NCI-H187 (cell line): ENCODE data around the gene CORO6.

Experiments
- DNase-seq, 2 experiments: peaks; one replicate each; lab custom pipeline; 2025; lab: John Stamatoyannopoulos, UW

CORO6 gene

DNA sequence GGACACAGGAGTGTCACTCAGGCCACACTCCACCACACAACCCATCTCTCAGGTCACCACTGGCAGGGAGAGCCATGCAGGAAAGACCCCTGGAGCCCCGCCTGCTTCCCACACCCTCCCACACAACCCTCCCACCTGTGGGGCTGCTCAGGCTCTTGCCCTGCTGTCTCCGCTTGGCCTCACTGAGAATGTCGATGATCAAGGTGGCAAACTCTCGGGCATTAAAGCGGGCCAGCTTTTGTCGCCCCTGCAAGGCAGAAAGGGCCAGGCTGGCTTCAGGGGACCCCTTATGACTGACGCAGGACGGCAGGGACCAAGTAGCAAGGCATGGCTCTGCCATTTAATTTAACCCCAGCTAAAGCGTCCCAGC lies 45.7 kb downstream of the CORO6 start:
- DNase-seq = no peak

DNA sequence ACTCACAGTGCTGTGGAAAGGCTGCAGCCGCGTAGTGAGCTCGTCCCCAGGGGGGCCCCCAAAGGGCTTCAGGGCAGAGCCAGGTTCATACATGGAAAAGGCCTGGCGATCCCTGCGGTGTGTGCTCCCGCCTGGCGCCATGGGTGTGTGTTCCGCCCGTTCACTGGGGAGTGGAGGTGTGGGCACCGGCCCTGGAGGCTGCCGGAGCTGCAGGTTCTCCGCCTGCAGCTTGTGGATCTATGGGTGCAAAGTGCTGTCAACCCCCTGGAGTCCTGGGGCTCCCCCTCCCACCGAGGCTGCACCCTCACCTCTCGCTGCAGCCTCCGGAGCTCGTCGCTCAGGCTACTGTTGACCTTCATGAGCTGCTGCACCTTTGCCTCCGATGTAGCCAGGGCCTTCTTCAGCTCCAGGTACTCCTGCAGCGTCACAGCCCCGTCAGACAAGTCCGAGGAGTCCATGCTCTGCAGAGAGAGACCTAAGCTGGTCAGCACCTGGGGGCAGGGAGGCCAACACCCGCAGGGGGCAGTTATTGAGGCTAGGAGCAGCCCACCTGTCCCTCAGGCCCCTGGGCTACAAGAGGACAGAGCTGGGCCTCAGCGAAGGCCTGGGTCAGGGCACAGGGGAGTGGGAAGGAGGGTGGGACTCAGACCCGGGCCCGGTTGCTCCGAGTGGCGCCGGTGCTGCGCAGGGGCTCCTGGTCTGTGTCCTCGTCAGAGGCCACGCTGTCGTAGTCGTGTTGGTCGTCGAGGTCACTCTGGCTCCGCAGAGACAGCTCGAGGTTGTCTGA lies 46.3 kb downstream of the CORO6 start:
- no peak for DNase-seq

DNA sequence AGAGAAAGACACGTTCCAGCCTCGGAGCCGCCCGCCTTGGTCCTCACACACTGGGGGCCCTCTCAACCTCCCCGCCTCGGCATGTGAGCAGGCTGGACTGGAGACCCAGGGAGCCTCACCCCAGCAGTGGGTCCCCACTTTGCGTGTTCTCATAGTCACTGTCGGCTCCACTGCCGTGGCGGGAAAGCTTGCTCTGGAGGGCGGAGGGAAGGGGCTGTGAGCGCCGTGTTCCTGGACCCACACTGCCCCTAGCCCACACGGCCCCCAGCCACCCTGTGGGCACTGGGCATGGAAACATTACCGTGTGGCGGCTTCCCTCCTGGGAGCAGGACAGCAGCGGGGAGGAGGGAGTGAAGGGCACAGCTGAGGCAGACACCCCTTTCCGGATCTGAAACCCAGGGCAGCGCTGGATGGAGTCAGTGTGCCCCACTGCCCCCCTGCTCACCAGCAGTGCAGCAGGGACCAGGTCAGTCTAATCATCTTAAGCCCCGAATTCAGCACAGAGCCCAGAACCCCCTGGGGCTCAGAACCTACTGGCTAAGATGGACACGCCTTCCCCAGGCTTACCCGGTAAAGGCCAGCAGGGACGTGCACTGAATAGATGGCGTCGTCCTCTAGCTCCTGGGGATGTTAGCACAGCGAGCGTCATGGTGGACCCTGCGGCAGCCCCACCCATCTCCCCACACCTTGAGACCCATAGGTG lies 47.0 kb downstream of the CORO6 start:
- DNase-seq = no peak

DNA sequence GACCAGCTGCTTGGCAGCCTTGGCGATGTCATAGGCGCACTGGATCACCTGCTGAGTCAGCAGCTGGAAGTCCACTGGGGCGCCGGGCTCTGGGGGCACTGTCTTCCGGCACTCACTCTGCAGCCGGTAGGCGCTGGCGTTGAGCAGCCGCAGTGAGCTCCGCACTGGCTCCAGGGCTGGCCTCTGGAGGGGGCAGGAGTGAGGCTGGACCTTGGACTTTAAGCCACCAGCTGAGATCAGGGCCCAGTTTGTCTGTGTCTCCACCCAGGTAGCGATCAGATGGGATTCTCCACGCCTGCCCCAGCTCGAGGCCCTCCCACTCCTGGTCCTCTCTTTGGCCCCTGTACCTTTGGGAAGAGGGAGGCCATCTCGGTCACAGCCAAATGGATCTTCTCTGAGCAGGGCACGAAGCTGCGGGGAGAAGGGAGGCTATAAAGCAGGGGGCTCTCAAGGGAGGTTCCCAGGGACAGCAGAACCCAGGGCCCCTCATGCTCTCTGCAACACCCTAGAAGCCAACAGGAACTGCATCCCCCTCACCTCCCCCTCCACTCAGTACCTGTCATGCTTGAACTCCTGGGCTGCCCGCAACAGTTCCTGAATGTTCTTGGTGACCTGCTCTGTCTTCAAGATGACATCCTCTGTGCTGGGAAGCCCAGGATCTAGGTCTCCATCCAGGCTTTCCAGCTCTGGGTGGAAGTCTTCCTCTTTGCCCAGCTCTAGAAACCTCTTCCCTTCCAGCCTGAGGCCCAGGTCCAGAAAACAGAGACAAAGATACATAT lies 47.8 kb downstream of the CORO6 start:
- DNase-seq = no peak

DNA sequence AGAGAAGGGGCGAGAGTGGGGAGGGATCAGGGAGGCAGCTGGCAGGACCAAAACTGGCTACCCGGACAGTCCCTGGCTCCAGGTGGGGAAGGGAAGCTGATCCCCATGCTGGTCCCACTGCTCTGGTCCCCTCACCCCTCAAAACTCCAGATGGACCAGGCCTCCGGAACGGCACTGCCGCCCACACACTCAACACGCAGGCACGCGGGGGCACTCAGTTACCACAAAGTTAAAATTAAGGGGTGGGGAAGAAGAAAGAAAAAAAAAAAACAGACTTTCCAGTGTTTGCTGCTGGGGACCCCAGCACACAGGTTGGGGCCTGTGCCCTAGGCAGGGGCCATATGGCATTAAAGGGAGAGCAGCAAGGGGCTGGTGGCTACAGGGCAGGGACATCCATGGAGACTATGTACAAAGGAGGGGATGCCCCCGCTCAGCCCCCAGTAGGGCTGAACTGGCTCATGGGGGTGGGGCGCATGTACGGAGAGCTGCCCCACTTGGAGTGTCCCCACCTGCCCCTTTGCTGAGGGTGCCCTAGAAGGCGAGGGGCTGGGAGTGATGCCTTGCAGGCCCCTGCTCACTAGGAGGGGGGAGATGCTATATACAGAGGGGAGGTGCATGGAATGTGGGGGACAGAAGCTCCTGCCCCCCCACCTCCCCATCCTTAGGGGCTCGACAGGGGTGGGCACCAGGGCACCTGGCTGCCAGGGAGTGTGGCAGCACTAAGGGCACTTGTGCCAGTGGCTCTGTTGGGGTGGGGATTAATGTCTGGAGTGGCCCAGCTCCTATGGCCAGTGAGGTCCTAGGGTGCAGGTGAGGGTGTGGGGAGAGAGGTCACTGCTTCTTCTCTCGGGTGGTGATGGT lies 48.6 kb downstream of the CORO6 start:
- DNase-seq = no peak

DNA sequence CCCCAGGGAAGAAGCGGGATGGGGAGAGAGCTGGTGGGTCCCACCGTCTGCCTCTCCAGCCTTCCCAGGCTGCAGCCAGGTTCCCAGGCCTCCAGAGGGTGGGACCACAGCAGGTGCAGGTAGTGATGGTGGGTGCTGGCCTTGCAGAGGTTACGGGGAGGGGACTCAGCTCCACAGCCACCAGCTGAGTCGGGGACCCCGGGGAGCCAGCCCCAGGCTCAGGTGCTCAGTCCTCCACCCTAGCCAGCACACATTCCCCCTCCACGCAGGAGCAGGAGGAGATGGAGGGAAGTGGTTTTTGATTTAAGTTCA lies 49.2 kb downstream of the CORO6 start:
- DNase-seq = no peak

DNA sequence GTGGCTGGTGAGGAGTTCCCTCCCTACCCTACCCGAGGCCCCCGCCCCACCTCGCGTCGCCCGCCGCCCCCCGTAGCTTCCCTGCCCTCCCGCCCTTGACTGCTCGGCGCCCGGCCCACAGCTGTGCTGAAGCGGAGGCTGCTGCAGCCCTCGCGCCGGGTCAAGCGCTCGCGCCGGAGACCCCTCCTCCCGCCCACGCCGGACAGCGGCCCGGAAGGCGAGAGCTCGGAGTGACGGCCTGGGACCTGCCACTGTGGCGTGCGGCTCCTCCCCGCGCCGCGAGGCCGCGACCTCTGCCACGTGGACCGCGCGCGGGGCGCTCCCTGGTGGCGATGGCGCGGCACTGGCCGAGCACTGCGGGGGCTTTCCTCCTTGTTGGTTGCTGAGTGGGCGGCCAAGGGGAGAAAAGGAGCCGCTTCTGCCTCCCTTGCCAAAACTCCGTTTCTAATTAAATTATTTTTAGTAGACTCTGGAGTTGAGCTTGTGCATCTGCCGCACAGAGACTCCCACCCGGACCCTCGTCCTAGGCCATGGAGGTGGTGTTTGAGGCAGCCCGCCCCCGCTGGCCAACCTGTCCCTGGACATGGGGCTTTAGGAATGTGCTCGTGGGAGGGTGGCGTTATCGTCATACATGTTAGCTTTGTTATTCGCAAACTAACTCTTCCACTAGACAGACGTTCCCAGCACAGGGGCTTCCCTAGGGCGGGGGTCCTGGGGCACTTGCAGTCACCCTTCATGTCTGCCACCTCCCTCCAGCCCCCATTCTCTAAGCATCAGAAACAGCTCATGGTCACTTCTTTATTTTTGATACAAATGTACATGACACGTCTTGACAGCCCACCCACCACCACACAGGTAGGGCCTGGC lies 49.8 kb downstream of the CORO6 start:
- no peak for DNase-seq

DNA sequence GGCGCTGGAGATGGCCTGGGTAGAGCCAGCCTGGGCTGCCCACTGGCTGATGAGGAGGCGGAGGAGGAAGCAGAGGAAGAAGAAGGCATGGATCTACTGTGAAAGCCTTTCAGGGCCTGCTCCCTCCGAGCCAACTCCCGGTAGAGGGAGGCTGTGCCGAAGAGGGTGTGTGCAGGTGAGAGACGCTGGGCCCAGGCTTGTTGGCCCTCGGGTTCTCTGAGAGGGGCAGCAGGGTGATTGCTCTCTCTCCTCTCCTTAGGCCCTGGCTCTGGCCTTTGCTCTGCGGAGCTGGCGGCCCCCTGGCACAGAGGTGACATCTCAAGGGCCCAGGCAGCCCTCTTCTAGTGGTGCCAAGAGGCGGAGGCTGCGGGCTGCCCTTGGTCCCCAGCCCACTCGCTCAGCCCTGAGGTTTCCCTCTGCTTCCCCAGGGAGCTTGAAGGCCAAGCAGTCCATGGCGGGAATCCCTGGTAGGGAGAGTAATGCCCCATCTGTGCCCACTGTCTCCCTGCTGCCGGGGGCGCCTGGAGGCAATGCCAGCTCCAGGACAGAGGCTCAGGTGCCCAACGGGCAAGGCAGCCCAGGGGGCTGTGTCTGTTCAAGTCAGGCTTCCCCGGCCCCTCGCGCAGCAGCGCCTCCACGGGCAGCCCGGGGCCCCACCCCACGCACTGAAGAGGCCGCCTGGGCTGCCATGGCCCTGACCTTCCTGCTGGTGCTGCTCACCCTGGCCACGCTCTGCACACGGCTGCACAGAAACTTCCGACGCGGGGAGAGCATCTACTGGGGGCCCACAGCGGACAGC lies 50.6 kb downstream of the CORO6 start:
- DNase-seq = no peak

DNA sequence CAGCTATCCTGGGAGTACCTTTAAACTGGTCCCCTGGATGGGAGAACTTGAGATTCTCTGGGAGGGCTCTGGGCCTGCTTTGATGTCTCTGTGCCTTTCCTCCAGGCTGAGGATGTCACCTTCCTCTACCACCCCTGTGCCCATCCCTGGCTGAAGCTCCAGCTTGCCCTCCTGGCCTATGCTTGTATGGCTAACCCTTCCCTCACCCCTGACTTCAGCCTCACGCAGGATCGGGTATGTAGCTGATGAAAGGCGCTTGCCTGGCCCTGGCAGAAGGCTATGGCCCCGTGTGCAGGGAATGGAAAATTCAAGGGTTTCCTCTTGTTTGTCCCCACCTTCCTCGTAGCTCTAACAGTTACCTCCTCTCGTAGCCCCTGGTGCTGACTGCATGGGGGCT lies 51.2 kb downstream of the CORO6 start:
- DNase-seq = no peak

DNA sequence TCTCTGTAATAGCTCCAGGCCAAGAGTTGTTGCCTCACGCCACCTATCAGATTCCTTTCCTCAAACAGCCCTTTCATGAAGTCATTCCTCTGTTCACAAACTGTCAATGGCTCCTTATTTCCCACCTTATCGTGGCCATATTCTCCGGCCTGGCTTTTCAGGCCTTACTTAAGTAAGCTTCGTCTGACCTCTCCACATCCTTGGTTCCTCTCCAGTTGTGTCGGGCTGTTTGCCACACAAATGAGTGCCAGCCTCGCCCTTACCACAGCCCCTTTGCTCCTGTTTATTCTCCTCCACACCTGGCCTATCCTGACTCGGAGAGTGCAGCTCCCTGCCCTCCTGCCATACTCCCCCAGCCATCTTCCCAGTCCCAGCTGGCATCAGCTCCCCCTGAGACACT lies 52.2 kb downstream of the CORO6 start:
- no peak for DNase-seq

DNA sequence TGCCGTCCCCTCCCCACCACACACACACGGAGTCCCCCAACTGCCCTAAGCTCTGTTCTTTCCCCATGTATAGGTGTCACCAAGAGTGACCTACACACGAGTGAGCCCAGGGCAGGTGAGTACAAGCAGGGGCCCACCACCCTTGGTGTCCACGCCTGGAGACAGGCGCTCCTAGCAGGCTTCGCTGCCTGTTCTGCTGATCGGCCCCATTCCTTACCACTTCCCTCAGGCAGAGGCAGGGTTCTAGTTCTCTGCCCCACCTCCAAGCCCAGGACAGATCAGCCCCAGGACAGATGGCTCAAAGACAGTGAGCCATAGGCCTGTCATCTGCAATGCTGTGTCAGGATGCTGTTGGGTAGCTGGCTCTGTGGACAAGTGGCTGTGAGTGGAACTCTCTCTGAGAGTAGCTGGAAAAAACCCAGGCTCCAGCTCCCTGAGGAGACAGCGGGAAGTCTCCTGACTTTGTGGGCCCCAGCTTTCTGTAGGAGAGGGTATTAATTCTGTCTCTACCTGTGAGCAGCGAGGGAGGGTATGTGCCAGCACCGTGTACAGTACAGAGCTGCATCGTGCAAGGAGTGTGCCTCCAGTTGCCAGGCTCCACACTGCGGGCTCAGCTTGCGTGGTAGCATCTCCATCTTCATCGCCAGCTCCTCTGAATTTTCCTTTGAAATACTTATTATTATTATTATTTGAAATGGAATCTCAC lies 53.3 kb downstream of the CORO6 start:
- DNase-seq = no peak

DNA sequence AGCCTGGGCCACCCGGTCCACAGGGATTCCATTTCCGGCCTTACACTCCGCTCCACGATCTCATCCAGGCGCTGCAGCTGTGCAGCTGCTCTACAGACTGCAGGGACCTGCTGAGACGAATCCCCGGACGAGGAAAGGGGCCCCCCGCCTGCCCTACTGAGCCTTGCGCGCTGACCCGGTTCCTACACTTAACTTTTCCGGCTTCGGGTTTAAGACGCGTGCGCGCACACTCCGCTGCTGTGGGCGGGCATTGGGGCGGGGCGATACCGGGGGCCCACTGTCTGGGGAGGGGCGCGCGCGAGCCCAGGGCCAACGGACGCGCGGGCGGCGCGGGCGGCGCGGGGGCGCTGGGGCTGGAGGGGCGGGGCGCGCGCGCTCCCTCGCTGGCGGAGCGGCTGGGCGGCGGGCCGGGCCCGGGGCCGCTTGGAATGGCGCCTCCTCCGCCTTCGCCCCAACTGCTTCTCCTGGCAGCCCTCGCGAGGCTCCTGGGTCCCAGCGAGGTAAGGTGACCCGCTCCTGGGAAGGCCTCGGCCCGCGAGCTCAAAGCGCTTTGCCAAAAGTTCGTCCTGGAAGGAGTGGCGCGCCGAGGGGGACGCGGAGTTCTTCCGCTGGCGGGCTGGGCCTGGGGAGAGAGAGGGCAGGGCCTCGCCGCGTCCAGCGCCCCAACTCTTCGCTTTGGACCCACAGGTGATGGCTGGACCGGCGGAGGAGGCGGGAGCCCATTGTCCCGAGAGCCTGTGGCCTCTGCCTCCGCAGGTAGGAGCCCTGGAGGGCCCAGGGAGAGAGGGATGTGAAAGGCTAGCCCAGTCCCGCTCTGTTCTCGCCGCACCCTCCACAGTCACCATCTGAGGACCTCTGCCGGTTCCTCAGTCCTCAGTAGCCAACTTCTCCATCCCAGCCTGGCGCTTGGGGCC lies 54.1 kb downstream of the CORO6 start, which contains the start of gene TP53I13:
Gene TP53I13 (plus strand): TSS at position 371 of the 914 bp plus-strand sequence. CDS start 58 bp downstream, at position 429.
- peak in 1 of 2 experiments; percentile 25 for DNase-seq

DNA sequence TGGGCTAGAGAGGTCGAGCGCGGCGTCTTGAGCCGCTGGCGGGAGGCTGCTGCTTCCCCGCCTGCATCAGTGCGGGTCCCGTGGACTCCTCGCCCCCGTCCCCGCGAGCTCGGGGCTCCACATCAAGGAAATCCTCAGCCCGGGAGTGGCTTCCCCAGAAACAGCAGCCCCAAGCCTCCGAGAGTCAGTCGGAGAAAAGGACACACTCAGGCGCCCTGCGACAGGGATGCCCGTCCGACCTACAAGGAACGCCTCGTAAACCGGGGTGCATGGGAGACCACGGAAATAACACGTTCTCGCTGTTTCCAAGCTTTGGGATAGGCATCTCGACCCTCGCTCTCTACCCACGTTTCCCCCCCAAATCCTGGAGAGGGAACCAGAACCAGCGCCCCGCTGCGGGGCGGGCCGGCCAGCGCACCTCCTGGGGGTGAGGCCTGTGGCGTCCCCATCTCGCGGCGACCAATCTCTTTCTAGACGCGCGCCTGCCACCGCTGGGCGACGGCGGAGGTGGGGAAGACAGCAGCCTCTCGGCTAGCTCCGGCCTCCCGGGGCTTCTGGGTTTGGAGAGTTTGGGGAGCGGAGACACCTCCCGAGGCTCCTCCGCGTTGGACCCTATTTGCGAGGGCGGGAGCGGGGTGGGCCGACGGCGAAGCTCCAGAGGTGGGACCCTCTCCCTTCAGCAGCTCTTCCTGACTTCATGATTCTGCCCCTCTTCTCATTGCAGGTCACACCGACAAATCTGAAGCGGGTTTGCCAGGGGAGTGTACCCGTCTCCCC lies 55.0 kb downstream of the CORO6 start:
- DNase-seq = no peak

DNA sequence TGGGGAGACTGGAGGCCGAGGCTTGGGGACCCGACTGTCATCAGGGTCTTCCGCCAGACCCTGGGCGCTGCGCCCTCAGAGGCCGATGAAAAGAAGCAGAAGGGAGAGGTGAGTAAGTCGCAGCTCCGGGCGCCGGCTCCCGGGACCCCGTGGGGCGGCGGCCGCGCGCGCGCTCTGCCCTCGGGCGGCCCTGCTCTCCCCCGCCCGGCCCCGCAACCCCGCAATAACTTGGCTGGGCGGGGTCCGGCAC lies 55.5 kb downstream of the CORO6 start:
- no peak for DNase-seq

DNA sequence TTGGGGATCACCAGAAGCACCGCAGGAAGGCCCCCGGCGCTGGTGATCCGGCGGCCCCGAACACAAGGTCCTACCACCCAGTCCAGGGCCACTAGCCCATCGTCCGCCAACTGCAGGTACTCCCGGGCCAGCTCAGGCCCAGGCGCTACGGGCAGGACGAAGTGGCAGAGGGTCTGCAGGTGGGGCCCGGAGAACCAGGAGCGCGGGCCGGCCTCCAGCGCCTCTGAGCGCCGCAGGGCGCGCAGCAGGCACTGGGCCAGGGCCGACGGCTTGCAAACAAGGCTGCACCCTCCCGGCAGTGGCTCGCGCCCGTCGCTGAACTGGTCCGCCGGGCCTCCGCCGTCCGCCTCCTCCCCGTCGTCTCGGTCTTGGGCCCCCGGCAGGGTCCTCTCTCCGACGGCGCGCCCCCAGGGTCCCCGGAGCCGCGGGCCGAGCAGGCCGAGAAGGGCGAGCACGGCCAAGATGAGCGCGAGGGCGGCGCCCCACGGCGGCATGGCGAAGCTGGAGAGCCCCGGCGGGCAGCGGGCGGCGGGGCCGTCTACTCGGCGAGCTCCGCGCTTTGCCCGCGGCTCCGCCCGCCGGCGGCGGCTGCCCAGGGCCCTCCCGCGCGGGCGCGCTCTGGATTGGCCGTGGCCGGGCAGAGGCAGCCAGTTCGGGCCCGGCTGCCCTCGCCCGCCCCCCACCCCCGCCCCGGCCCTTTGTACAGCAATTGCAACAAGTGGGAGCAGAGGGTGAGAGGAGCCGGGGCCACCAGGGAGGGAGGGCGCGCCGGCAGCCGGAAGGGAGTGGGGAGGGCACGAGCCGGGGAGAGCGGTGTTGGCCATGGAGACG lies 56.0 kb downstream of the CORO6 start, which contains the start of gene ABHD15:
Gene ABHD15 (minus strand): TSS at position 565 of the 831 bp plus-strand sequence. CDS start 71 bp downstream, at position 494.
- no peak for DNase-seq

DNA sequence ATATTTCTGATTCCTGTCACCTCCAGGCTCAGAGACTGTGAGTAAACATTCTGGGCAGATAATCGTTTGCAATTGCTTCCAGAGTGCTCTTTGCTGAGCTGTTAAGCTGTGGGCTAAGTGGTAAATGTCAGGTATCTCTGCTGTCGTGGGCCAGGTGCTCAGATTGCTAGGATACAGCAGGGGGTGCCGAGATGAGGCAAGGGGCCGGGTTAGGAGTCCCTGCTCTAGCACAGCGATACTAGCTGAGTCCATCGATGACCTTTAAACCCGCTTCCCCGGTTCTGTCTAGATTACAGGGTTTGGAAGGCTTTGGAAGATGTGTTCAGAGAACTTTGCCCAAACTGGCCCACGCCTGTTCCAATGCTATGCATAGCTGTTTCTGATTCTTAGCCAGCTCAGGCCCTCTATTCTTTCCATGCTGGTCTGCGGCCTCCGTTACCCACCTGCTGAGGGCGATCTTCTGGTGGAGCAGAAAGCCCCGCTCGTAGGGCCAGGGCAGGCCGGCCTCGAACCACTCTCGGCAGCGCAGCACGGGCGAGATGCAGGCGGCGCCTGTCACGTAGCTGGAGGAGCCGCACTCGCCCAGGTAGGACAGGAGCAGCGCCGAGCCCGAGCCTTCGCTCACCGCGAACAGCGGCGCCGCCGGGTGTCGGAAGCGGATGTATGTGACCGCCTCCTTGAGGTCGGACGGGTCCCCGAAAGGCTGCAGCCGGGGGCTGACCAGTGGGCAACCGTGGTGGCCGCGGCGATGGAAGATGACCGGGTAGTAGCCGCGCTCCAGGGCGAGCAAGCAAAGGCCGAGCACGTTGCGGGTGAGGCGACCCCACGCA lies 56.9 kb downstream of the CORO6 start:
- DNase-seq = peak; percentile 51 to 59
